HepG2 (cell line): ENCODE measurements around the gene AHCYL2. TPM values are rescaled to one million over a fixed set of nuclear protein-coding genes. Genes with fewer than 3 reads are reported as not detected.

Source experiments
- ATF2 ChIP-seq: sonication (generic); formaldehyde crosslinking; IDR thresholded peaks from 2 replicates; pipeline ENCODE4 v1.4.0; 2020; ENCODE audit warnings: missing genetic modification reagents
- BHLHE40 ChIP-seq: IDR thresholded peaks from 2 replicates; pipeline ENCODE4 v1.6.1; 2011; ENCODE audit warnings: low read length, improper control_type of control experiment
- FOSL1 ChIP-seq: sonication (generic); formaldehyde crosslinking; IDR thresholded peaks from 2 replicates; pipeline ENCODE4 v1.9.0; 2021; ENCODE audit warnings: missing genetic modification reagents, borderline replicate concordance
- GZF1 ChIP-seq: sonication (generic); formaldehyde crosslinking; IDR thresholded peaks from 2 replicates; pipeline ENCODE4 v1.5.1; 2020; ENCODE audit warnings: mild to moderate bottlenecking, missing genetic modification reagents
- MBNL3 ChIP-seq: fragments of 250-450 bp; sonication (Bioruptor Pico); conservative IDR thresholded peaks from 2 replicates; pipeline ENCODE4 v1.8.0; 2022; ENCODE audit warnings: mild to moderate bottlenecking, inconsistent platforms
- MED13 ChIP-seq: sonication (generic); formaldehyde crosslinking; IDR thresholded peaks from 2 replicates; pipeline ENCODE4 v1.5.0; 2020; ENCODE audit warnings: missing genetic modification reagents
- MEIS1 ChIP-seq: sonication (generic); formaldehyde crosslinking; IDR thresholded peaks from 2 replicates; pipeline ENCODE4 v1.9.0; 2021; ENCODE audit warnings: mild to moderate bottlenecking, missing genetic modification reagents, moderate library complexity, borderline replicate concordance
- RFX1 ChIP-seq: fragments of 450-650 bp; IDR thresholded peaks from 2 replicates; pipeline ENCODE4 v1.6.1; 2017
- SP5 ChIP-seq: IDR thresholded peaks from 2 replicates; pipeline ENCODE4 v1.6.1; 2016; ENCODE audit warnings: low read depth, borderline replicate concordance
- TEF ChIP-seq: sonication (generic); formaldehyde crosslinking; IDR thresholded peaks from 2 replicates; pipeline ENCODE4 v1.5.0; 2020; ENCODE audit warnings: missing genetic modification reagents
- TGIF2 ChIP-seq: IDR thresholded peaks from 2 replicates; pipeline ENCODE4 v1.6.1; 2016; ENCODE audit warnings: control low read depth, missing compliant biosample characterization
- ZNF10 ChIP-seq: sonication (generic); formaldehyde crosslinking; IDR thresholded peaks from 2 replicates; pipeline ENCODE4 v1.4.0; 2020; ENCODE audit warnings: mild to moderate bottlenecking, low read depth, missing genetic modification reagents, borderline replicate concordance
- ZNF160 ChIP-seq: sonication (generic); formaldehyde crosslinking; IDR thresholded peaks from 2 replicates; pipeline ENCODE4 v1.8.0; 2022; ENCODE audit warnings: mild to moderate bottlenecking, inconsistent platforms, missing genetic modification reagents
- ZNF337 ChIP-seq: sonication (generic); formaldehyde crosslinking; IDR thresholded peaks from 2 replicates; pipeline ENCODE4 v1.5.1; 2020; ENCODE audit warnings: missing genetic modification reagents, low read depth, mild to moderate bottlenecking, borderline replicate concordance
- ZNF547 ChIP-seq: sonication (generic); formaldehyde crosslinking; IDR thresholded peaks from 2 replicates; pipeline ENCODE4 v1.5.1; 2020; ENCODE audit warnings: mild to moderate bottlenecking, missing genetic modification reagents
- ZNF703 ChIP-seq: sonication (generic); formaldehyde crosslinking; IDR thresholded peaks from 2 replicates; pipeline ENCODE4 v1.5.1; 2020; ENCODE audit warnings: missing genetic modification reagents, mild to moderate bottlenecking, moderate library complexity, borderline replicate concordance
- ZSCAN12 ChIP-seq: sonication (generic); formaldehyde crosslinking; IDR thresholded peaks from 2 replicates; pipeline ENCODE4 v1.9.0; 2021; ENCODE audit warnings: mild to moderate bottlenecking, missing genetic modification reagents
- ZSCAN9 ChIP-seq: IDR thresholded peaks from 2 replicates; pipeline ENCODE4 v1.6.1; 2016; ENCODE audit warnings: borderline replicate concordance
- polyA plus RNA-seq, 8 experiments: library from polyadenylated mRNA; depleted of rRNA in 3 of 8; stranded (reverse) in 7 of 8; unstranded in 1 of 8; fragments of >200 nt; fragmentation: Illumina TruSeq in 4 of 8; extraction: Trizol in 4 of 8; gene quantifications; 2 replicates each; pipeline versions ENCODE4 v1.2.1 to v1.2.3, GENCODE V29; 2011 to 2016; ENCODE audit warnings: low read depth in 4 of 8, missing spikeins in 1 of 8, mixed read lengths in 1 of 8; ENCODE audit not compliant: insufficient read depth in 1 of 8
- total RNA-seq, 5 experiments: library from RNA; depleted of rRNA; stranded (reverse); fragments of >200 nt; fragmentation: Illumina TruSeq; extraction: Trizol; gene quantifications; 2 replicates each; pipeline ENCODE4 v1.2.3, GENCODE V29; 2016; ENCODE audit warnings: low read depth in 1 of 5
- TF ChIP-seq, protein P1 (sequence below): sonication (generic); formaldehyde crosslinking; IDR thresholded peaks from 2 replicates; pipeline ENCODE4 v1.8.0; 2022; ENCODE audit warnings: low read depth, missing genetic modification reagents
- TF ChIP-seq, protein P2 (sequence below): sonication (generic); formaldehyde crosslinking; IDR thresholded peaks from 2 replicates; pipeline ENCODE4 v1.4.0; 2020; ENCODE audit warnings: mild to moderate bottlenecking, missing genetic modification reagents
- TF ChIP-seq, protein P3 (sequence below): sonication (generic); formaldehyde crosslinking; IDR thresholded peaks from 2 replicates; pipeline ENCODE4 v1.8.0; 2022; ENCODE audit warnings: missing genetic modification reagents, low read depth, mild to moderate bottlenecking, borderline replicate concordance
- TF ChIP-seq, protein P4 (sequence below): sonication (generic); formaldehyde crosslinking; IDR thresholded peaks from 2 replicates; pipeline ENCODE4 v1.5.0; 2020; ENCODE audit warnings: missing genetic modification reagents, mild to moderate bottlenecking, borderline replicate concordance
- TF ChIP-seq, protein P5 (sequence below): sonication (generic); formaldehyde crosslinking; IDR thresholded peaks from 2 replicates; pipeline ENCODE4 v1.4.0; 2020; ENCODE audit warnings: missing genetic modification reagents, low read depth, mild to moderate bottlenecking, borderline replicate concordance

AHCYL2 gene
- total and polyA plus RNA-seq, 2 of the 13 experiments (the other 11 are each of a cell fraction or from before 2014, with no cell fraction given): 9.5 to 14.7 TPM

- TF ChIP-seq MED13 (CRISPR knock-in tag) (no peak), ZNF160 (CRISPR knock-in tag) (no peak), GZF1 (no peak), BHLHE40 (no peak), ZSCAN12 (CRISPR knock-in tag) (no peak), TGIF2 (CRISPR knock-in tag) (no peak), ZSCAN9 (CRISPR knock-in tag) (no peak), FOSL1 (CRISPR knock-in tag) (no peak), MEIS1 (CRISPR knock-in tag) (no peak), ATF2 (CRISPR knock-in tag) (no peak), ZNF703 (CRISPR knock-in tag) (no peak), TEF (CRISPR knock-in tag) (no peak), MBNL3 (CRISPR knock-in tag) (no peak), ZNF10 (CRISPR knock-in tag) (no peak), ZNF547 (CRISPR knock-in tag) (no peak), SP5 (no peak), ZNF337 (CRISPR knock-in tag) (no peak), RFX1 (no peak)
- TF ChIP-seq, protein P1, sequence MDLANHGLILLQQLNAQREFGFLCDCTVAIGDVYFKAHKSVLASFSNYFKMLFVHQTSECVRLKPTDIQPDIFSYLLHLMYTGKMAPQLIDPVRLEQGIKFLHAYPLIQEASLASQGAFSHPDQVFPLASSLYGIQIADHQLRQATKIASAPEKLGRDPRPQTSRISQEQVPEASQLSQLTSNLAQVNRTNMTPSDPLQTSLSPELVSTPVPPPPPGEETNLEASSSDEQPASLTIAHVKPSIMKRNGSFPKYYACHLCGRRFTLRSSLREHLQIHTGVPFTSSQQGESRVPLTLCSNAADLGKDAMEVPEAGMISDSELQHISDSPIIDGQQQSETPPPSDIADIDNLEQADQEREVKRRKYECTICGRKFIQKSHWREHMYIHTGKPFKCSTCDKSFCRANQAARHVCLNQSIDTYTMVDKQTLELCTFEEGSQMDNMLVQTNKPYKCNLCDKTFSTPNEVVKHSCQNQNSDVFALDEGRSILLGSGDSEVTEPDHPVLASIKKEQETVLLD: peak; percentile 68
- TF ChIP-seq, protein P2, sequence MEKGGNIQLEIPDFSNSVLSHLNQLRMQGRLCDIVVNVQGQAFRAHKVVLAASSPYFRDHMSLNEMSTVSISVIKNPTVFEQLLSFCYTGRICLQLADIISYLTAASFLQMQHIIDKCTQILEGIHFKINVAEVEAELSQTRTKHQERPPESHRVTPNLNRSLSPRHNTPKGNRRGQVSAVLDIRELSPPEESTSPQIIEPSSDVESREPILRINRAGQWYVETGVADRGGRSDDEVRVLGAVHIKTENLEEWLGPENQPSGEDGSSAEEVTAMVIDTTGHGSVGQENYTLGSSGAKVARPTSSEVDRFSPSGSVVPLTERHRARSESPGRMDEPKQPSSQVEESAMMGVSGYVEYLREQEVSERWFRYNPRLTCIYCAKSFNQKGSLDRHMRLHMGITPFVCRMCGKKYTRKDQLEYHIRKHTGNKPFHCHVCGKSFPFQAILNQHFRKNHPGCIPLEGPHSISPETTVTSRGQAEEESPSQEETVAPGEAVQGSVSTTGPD (CRISPR knock-in tag): no peak
- TF ChIP-seq, protein P3, sequence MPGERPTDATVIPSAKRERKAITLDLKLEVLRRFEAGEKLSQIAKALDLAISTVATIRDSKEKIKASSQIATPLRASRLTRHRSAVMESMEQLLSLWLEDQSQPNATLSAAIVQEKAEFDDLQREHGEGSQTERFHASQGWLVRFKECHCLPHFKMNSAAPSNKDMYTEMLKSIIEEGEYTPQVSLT (CRISPR knock-in tag): no peak
- TF ChIP-seq, protein P4, sequence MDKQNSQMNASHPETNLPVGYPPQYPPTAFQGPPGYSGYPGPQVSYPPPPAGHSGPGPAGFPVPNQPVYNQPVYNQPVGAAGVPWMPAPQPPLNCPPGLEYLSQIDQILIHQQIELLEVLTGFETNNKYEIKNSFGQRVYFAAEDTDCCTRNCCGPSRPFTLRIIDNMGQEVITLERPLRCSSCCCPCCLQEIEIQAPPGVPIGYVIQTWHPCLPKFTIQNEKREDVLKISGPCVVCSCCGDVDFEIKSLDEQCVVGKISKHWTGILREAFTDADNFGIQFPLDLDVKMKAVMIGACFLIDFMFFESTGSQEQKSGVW (CRISPR knock-in tag): no peak
- TF ChIP-seq, protein P5, sequence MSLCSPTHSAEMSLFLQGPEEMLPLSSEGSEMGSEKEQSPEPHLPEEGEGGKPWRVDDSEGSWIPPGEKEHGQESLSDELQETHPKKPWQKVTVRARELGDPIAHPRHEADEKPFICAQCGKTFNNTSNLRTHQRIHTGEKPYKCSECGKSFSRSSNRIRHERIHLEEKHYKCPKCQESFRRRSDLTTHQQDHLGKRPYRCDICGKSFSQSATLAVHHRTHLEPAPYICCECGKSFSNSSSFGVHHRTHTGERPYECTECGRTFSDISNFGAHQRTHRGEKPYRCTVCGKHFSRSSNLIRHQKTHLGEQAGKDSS (CRISPR knock-in tag): peak; percentile 44; the same call in 1 of the 2 replicates
Measured at GRCh38 chr7:129188892-129189660, 35.8 kb upstream of the AHCYL2 start (continued).
